ENCODE data around the gene DHX16. TPM values are rescaled to one million over a fixed set of nuclear protein-coding genes. Genes with fewer than 3 reads are reported as not detected.

DHX16 gene
- total and polyA plus RNA-seq, 9 of the 15 experiments (the other 6 are each of a cell fraction or from before 2014, with no cell fraction given), result 14.6 to 66.1 (median 47.5) TPM

GRCh38 chr6:30646450-30647241 lies 26.2 kb downstream of the DHX16 start, which contains the start of gene C6orf136 (continued):
- TF ChIP-seq UBTF (IDR thresholded peaks at IDR 0.05; ENCODE audit: borderline replicate concordance in 1 of 2, low read depth in 2 of 2, low read length in 2 of 2) (peak in 1 of 2 experiments; percentile 19; a peak in 1 of 4 replicates), ARHGAP35 (IDR thresholded peaks at IDR 0.05; ENCODE audit: partially characterized antibody) (no peak), LEF1 (IDR thresholded peaks at IDR 0.05) (no peak), NR2C2 (CRISPR knock-in tag; IDR thresholded peaks at IDR 0.05) (no peak), NR2C2 (tag; IDR thresholded peaks at IDR 0.05) (no peak), ZKSCAN3 (CRISPR knock-in tag; IDR thresholded peaks at IDR 0.05) (no peak), TOE1 (IDR thresholded peaks at IDR 0.05; ENCODE audit: borderline replicate concordance) (no peak), TOE1 (CRISPR knock-in tag; IDR thresholded peaks at IDR 0.05; ENCODE audit: borderline replicate concordance, low read depth) (no peak), XRCC3 (IDR thresholded peaks at IDR 0.05) (no peak), PURB (CRISPR knock-in tag; IDR thresholded peaks at IDR 0.05; ENCODE audit: low read depth) (no peak)

Measured in K562 (cell line).